CD4-positive, alpha-beta T cell treated with Interleukin-6 at 100 ng/mL for 8 hours (primary cell): Measurements from ENCODE around the gene SST.

Experiments used
- DNase-seq: peaks from one replicate; pipeline ENCODE4 v3.0.0-alpha.2; 2020; ENCODE audit warnings: mixed read lengths, low spot score

The SST gene

GRCh38 chr3:187629711-187630110 is 40.5 kb downstream of the SST start:
- no peak for DNase-seq

GRCh38 chr3:187628169-187628568 is 42.0 kb downstream of the SST start:
- DNase-seq, result no peak

DNA sequence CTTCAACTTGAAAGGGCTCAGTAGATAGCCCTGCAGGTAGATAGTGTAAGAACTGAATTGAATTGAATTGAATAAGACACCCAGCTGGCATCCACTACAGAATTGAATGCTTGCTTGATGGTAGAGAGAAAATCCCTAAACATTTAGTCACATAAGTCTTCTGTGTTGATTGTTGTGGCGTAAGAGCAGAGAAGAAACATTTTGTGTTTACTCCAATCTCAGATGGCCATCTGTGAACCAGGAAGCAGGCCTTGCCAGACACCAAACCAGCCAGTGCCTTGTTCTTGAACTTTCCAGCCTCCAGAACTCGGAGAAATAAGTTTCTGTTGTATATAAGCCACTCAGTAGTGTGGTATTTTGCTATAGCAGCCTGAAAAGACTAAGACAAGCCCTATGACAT is 43.6 kb downstream of the SST start:
- no peak for DNase-seq

- no peak for DNase-seq
Observed at GRCh38 chr3:187624588-187624987, 45.6 kb downstream of the SST start.

GRCh38 chr3:187623285-187623814 is 46.8 kb downstream of the SST start:
- no peak for DNase-seq

- DNase-seq, result no peak
Observed at GRCh38 chr3:187621881-187622280, 48.3 kb downstream of the SST start.

- no peak for DNase-seq
Observed at GRCh38 chr3:187619461-187619860, 50.7 kb downstream of the SST start.
